NCI-H748 (cell line): Measurements from ENCODE around the gene STAC2.
"Not testable (repeated sequence)": the region's sequence is repeated elsewhere in the genome, so short reads cannot be mapped to it uniquely, and the experiment has no call there.

Experiments used
- DNase-seq: peaks from one replicate; lab custom pipeline; 2025; ENCODE audit not compliant: unreplicated experiment; lab: John Stamatoyannopoulos, UW

The STAC2 gene, protein sequence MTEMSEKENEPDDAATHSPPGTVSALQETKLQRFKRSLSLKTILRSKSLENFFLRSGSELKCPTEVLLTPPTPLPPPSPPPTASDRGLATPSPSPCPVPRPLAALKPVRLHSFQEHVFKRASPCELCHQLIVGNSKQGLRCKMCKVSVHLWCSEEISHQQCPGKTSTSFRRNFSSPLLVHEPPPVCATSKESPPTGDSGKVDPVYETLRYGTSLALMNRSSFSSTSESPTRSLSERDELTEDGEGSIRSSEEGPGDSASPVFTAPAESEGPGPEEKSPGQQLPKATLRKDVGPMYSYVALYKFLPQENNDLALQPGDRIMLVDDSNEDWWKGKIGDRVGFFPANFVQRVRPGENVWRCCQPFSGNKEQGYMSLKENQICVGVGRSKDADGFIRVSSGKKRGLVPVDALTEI

DNA sequence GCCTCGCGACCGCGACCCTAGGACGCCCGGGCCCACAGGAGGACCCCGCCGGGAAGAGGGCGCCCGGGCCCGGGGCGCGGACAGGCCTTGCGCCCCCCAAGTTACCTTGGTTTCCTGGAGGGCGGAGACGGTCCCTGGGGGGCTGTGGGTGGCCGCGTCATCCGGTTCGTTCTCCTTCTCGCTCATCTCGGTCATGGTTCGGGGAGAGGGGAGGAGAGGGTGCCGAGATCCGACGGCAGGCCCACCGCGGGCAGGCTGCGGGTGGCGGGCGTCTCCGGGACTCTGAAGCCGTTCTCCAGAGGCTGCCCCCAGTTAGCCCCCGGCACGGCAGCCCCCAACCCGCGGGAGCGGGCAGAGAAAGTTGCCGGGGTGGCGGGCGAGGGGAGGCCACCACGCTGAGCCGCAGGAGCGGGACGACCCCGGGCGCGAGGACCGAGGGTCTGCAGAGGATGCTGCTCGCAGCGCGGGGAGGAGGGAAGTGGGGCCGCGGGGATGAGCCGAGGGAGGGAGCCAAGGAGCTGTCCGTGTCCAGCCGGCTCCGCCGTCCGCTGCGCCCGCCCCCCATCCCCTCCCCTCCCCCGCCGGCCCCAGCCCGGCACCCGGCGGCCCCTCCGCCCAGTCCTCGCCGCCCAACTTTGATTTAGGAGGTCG lies at the start of gene STAC2:
Gene STAC2, minus strand, starts transcription at position 638 of the 651 bp plus-strand sequence. Its CDS starts 443 bp downstream, at position 195.
- no peak for DNase-seq

DNA sequence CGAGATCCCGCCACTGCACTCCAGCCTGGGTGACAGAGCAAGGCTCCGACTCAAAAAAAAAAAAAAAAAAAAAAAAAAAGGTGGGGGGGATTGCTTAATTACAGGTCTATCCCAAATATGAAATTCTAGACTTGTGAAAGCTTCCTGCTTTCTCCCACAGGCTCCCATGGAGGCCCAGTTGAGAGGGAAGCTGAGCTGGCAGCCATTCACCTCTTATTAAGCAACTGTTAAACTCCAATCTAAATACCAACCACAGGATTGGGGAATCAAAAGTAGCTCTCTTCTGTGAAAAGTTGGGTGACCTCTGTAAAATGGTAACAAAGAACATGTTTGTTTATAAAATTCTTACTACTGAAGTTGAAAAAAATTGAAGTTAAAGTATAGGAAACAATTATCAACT lies 45.8 kb upstream of the STAC2 start:
- no peak for DNase-seq

GRCh38 chr17:39270923-39271322 lies 45.2 kb upstream of the STAC2 start:
- no peak for DNase-seq

DNA sequence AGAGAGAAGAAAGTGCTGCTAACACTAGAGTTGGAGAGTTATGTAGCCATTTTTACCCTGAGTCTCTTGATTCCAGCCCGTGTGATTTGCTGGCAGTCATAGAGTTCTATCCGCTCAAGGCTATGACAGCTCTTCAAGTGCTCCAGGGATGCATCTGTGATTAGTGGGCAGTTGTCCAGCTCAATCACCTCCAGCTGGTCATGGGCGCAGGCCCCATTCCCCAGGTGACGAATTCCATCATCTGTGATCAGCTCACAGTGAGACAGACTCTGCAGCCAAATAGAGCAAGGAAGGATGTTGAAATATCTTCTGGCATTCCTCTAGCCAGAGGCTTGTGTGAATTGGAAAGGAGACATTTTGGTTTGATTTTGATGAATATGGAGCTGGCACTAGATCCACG lies 38.4 kb upstream of the STAC2 start:
- DNase-seq, result no peak

DNA sequence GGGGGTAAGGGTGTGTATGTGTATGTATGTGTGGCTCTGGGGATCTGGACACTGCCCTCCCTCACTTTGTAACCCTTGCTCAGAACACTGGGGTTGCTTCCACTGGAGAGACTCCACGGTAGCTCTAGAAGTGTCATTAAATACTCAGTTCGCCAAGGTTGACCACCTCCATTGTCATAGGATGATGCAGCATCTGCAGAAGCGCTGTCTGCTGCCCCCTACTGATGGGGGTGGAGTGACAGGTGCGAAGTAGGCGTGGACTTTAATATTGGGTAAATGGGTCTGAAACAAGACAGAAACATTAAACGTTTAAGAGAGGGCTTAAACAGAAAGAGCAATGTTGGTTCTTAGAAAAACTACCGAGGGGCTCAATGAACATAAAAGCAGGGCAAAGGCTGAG lies 35.5 kb upstream of the STAC2 start:
- DNase-seq, result peak; percentile 54

DNA sequence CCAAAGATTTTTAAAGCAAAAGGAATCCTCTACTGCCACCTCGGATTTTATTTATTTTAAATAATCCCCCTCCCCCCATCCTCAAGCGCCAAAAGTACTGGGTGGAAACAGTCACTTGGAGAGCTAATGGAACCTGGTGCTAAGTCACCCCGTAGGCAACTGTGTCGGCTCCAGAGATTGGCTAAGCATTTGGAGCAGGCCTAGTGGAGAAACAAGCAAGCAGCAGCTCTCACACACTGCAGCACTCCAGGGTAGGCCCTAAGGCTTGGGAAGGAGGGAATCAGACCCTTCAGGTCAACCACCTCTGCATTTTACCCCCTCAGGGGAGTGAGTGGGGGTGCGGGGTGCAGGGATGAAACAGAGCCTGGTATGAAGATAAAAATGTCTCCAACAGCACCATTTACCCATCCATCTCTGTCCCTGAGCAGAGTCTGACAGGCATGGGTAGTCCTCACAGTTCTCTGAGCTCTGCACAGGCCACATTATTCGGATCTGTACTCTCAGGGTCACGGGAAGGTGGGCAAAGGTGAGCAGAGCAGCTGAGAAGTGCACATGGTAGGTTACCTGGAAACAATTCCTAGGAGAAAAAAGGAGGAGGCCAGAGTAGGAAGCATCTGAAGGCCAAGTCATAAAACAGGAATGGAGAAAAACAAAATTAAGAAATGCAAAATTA lies 27.2 kb upstream of the STAC2 start:
- no peak for DNase-seq

- DNase-seq, result no peak
Observed at GRCh38 chr17:39251997-39252396, 26.3 kb upstream of the STAC2 start.

DNA sequence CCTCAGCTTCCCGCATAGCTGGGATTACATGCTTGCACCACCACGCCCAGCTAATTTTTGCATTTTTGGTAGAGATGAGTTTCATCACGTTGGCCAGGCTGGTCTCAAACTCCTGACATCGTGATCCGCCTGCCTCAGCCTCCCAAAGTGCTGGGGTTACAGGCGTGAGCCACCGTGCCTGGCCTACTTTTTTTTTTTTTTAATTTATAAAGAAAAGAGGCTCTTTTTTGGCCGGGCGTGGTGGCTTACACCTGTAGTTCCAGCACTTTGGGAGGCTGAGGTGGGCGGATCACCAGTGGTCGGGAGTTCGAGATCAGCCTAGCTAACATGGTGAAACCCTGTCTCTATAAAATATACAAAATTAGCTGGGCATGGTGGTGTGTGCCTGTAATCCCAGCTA lies 24.3 kb upstream of the STAC2 start:
- not testable (repeated sequence) for DNase-seq

GRCh38 chr17:39246274-39246673 lies 20.5 kb upstream of the STAC2 start:
- no peak for DNase-seq

- peak; percentile 79 for DNase-seq
Observed at GRCh38 chr17:39244600-39245570, 19.1 kb upstream of the STAC2 start.

DNA sequence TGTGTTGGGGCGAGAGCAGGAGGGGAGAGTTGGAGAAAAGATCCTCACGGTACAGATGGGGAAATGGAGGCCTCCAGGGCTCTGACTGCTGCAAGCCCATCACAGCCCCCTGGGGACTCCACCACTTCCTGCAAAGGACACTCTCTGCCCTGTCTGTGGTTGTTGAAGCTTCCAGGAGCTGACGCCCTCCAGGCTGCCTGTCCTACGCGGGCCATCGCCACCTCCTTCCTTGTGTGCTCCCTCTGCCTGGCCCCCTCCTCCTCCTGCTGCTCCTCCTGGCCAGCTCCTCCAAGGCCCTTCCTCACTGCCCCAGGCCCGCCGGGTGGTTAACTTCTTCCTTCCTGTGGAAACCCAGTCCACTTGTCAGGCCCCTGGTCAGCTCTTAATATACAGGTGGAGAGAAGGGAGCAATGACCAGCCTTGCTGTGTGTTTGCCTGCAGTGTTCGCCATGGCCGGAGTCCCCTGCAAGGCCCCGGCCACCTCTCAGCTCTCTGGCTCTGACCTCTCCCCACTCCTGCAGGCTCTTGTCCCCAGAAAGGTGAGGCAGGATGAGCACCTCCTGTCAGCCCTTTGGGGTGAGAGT lies 18.4 kb upstream of the STAC2 start:
- no peak for DNase-seq

DNA sequence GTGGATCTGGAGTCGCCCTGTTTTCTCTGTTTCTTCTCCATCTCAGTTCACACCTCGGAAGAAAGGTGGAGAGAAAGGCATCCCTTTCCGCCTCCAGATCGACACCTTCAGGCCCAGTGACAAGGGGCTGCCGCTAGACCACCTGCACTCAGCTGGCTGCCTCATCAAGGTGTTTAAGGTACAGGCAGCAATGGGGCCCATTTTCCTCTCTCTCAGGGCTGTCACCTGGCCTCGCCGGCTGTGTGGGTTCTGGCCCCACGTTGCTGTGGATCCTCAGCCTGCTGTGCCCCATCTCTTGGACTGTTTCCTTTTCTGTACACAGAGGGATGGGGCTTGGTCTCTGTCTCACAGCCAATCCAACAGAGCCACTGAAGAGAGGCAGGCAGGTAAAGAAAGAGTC lies 17.4 kb upstream of the STAC2 start:
- no peak for DNase-seq

DNA sequence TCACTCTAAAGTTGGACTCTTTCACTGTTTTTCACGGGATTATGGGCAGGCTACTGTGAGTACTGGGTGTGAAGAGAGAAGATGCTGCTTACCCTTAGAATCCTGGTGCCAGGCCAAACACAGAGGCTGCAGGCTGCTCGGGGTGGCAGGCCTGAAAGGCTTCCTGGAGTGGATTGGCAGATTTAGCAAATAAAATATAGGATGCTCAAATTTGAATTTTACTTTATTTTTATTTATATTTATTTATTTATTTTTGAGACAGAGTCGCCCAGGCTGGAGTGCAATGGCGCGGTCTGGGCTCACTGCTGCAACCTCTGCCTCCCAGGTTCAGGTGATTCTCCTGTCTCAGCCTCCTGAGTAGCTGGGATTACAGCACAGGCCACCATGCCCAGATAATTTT lies 14.9 kb upstream of the STAC2 start:
- DNase-seq, result no peak

- peak; percentile 80 for DNase-seq
Observed at GRCh38 chr17:39239640-39240314, 14.0 kb upstream of the STAC2 start.

DNA sequence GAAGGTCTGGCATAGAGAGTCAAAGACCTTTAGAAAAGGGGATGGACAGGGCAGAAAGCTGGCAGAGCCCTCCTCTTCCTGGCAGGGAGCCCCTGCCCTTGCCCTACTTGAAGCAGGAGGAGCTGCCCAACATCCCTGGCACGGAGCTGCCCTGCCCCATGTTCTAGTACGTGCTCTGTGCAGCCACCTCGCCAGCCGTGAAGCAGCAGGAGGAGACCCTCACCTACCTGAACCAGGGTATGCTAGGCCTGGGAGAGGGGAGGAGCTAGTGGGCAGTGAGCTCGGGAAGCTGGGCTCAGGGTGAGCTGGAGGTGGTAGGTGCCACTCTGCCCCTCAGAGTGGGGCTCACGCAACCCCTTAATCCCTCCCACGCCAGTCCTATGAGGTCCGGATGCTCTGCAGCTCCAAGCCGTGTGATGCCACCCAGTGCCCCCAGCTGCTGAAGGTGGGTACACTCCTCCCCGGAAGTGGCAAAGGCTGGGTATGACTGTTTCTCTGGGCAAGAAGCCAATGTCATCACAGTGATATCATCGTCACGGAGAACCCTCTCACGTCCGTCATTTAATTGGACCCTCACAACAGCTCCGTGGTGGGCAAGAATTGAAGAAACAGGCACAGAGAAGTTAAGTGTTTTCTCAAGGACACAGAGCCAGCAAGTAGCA lies 12.7 kb upstream of the STAC2 start:
- DNase-seq, result peak; percentile 68

GRCh38 chr17:39237586-39237985 lies 11.8 kb upstream of the STAC2 start:
- DNase-seq, result no peak

GRCh38 chr17:39236981-39237441 lies 11.3 kb upstream of the STAC2 start:
- peak; percentile 17 for DNase-seq

DNA sequence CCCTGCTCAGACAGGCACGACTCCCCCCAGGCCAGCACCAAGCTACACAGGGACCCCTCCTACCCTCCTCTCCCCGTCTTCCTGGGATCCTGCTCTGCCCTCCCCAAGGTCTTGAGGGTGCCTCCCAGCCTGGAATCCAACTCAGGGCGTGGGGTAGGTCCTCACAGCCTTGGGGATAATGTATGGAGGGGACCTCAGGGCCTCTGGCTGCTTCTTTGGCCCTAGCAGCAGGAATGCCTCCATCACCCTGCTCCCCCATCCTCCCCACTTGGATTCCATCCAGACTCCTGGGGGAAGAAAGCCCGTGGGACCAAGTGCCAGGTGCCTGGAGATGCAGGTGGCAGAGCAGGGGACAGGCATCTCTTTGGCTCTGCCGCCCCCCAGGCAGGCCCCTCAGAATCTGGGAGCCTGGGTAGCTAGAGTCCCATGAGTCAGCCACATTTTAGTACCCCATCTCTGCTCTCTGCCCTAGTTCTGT lies 10.7 kb upstream of the STAC2 start:
- DNase-seq, result no peak
